HG03571 (cell line): ENCODE measurements around the gene AP3D1.

Source experiments
- ATAC-seq: cut with Tn5 transposase; IDR thresholded peaks from one replicate; pipeline ENCODE4 v1.9.1; 2021; ENCODE audit not compliant: unreplicated experiment

AP3D1 gene

GRCh38 chr19:2050991-2051772 is 100.2 kb downstream of the AP3D1 start, which contains the start of gene MKNK2:
Gene MKNK2 (minus strand): TSS chr19:2051244. CDS start chr19:2050851, 393 bp downstream.
- ATAC-seq, result peak; percentile 43
